Testis (tissue), 3 donors: ENCODE results near the gene ZNF212. TPM values are rescaled to one million over a fixed set of nuclear protein-coding genes. Genes with fewer than 3 reads are reported as not detected.

Source experiments
- DNase-seq: peaks from one replicate; pipeline ENCODE4 v3.0.0-alpha.2; 2019
- H3K27ac ChIP-seq, 2 donors: fragments of 200-600 bp; sonication (generic); one replicate each; pipeline ENCODE4 v1.5.1; 2019
- H3K27me3 ChIP-seq: fragments of 200-600 bp; sonication (generic); one replicate; pipeline ENCODE4 v1.5.1; 2019
- H3K36me3 ChIP-seq: fragments of 200-600 bp; sonication (generic); one replicate; pipeline ENCODE4 v1.5.1; 2017; ENCODE audit warnings: low read depth; ENCODE audit errors: missing control alignments
- H3K4me1 ChIP-seq: fragments of 200-600 bp; sonication (generic); one replicate; pipeline ENCODE4 v1.5.1; 2019
- H3K4me3 ChIP-seq, 2 donors: fragments of 200-600 bp; sonication (generic); one replicate each; pipeline ENCODE4 v1.5.1; 2017 to 2019
- H3K9me3 ChIP-seq: fragments of 200-600 bp; sonication (generic); one replicate; pipeline ENCODE4 v1.5.1; 2017
- POLR2A ChIP-seq: fragments of 450-650 bp; IDR thresholded peaks from one replicate; pipeline ENCODE4 v1.6.1; 2017; ENCODE audit warnings: antibody characterized with exemption, mild to moderate bottlenecking, moderate library complexity
- WGBS, 2 donors: methylation state at CpG; one replicate each; pipeline ENCODE4 v1.1.5; 2018; 5-methylcytosine and 5-hydroxymethylcytosine counted together
- intact Hi-C: fragments of 100-400 bp; cut with DNase I; formaldehyde crosslinking; loops from one replicate; pipeline ENCODE4 v1.15.1; 2023; ENCODE audit warnings: low total_unique reads
- polyA plus RNA-seq: library from polyadenylated mRNA; stranded (reverse); fragments of 350-450 nt; fragmentation: Illumina TruSeq; extraction: RNeasy Lipid Tissue Mini Kit (QIAGEN cat#74804); gene quantifications from one replicate; pipeline ENCODE4 v1.2.3, GENCODE V29; 2014; ENCODE audit warnings: low read depth, low replicate concordance; ENCODE audit not compliant: insufficient read depth
- total RNA-seq, 2 donors: library from RNA; depleted of rRNA; stranded (reverse); fragments of >200 nt; gene quantifications; one replicate each; pipeline ENCODE4 v1.2.3, GENCODE V29; 2016
- TF ChIP-seq, protein P1 (sequence below), 3 experiments: fragments of 450-650 bp in 2 of 3; fragments of 200-600 bp in 1 of 3; sonication (generic) in 1 of 3; IDR thresholded peaks; one replicate each; pipeline ENCODE4 v1.5.1; 2016 to 2019; ENCODE audit warnings: antibody characterized with exemption in 3 of 3, mild to moderate bottlenecking in 2 of 3, moderate library complexity in 1 of 3

ZNF212 gene
- total and polyA plus RNA-seq, 3 donors from 2014 or later = 17.2 to 24.2 (median 23.1) TPM

DNA sequence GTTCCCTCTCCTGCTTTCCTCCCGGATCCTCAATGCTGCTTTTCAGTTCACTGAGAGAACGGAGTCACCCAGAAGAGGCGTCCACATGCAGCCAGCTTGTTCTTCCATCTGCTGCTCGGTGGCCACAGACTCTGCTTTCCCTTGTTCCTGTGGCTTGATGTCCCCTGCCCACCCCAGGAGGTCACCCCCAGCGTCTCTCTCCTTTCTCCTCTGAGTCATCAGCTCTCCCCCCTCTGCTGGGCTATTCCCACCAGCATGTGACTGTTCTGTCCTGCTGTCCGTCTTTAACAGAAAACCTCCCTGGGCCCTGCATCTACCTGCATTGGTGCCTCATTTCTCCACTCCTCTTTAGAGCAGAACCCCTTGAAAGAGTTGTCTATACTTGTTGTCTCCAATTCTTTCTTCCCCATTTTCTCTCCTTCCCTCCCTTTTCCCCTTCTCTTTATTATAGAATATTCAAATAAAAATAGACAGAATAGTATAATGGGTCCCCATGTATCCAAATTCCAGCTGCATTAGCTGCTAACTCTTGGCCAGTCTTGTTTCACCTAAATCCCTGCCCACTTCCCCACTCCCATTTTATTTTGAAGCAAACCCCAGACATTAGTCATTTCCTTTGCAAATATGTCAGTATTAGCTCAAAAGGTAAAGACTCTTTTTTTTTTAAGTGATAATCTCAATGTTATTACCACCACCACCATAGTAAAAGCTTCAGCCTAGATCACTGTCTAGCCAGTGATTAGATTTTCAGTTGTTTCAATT is 40.0 kb upstream of the ZNF212 start:
- Histone ChIP-seq H3K4me3 (no peak overlapping the region), H3K27me3 (no peaks in the 10 kb centered on the region), H3K36me3 (no peaks in the 10 kb centered on the region), H3K9me3 (no peaks in the 10 kb centered on the region), H3K4me1 (peaks cover 9% of the 10 kb centered on the region), H3K27ac (no peak overlapping the region)
- no peak for DNase-seq
- no peak for TF ChIP-seq POLR2A
- TF ChIP-seq, protein P1, sequence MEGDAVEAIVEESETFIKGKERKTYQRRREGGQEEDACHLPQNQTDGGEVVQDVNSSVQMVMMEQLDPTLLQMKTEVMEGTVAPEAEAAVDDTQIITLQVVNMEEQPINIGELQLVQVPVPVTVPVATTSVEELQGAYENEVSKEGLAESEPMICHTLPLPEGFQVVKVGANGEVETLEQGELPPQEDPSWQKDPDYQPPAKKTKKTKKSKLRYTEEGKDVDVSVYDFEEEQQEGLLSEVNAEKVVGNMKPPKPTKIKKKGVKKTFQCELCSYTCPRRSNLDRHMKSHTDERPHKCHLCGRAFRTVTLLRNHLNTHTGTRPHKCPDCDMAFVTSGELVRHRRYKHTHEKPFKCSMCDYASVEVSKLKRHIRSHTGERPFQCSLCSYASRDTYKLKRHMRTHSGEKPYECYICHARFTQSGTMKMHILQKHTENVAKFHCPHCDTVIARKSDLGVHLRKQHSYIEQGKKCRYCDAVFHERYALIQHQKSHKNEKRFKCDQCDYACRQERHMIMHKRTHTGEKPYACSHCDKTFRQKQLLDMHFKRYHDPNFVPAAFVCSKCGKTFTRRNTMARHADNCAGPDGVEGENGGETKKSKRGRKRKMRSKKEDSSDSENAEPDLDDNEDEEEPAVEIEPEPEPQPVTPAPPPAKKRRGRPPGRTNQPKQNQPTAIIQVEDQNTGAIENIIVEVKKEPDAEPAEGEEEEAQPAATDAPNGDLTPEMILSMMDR (IDR thresholded peaks at IDR 0.05) = no peak
- WGBS, 2 donors = 95 to 96% methylated on average over 6 of the region's 6 CpGs
- intact Hi-C loops = no loop called here

DNA sequence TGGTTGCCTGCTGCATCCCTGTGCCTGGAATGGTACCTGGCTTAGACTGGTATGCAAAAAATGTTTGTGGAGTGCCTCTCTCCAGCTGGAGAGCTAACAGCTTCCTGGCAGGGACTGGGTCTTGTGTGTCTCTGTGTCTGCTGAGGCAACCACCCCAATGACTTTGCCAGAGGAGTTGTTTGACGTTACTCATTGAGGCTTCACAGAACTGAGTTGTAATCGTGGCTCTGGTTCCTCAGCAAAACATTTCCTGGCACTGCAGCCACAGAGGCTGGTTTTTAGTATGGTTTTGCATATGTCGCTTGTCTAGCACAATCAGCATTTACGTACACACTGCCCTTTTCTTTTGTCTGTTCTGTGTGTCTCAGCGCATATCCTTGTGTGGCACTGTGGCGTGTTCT is 36.6 kb upstream of the ZNF212 start:
- intact Hi-C loops = no loop called here

DNA sequence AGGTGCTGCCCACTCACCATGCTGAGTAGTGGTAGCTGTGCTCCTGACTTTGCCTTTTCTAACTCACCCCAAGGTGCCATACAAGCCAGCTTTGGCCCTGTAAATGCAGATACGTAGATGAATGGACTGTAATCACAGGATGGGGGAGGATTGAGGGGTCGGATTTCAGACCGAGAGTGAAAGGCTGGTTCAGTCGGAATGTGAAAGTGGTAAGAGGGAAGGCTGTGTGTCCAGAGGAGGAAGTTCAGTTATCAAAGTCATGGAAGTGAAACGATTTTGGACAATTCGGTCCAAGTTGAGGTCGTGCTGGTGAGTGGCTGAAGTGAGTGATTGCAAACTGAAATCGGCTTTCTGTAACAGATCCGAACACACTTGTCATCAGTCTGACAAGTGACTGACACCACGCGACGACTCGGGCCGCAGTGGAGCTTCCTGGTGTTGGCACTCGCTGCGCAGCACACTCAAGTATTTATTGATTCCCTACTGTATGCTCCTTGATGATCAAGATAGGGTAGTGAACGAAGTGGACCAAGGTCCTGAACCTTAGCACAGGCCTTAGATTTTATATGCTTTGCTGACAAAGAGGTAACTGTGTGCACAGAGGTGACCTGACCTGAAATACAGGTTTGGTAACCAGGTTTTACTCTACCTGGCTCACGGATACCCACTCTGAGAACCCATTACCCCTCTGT is 33.6 kb upstream of the ZNF212 start:
- DNase-seq = no peak
- H3K4me3 ChIP-seq = no peak overlapping the region
- no peaks in the 10 kb centered on the region for H3K27me3 ChIP-seq
- no peaks in the 10 kb centered on the region for H3K9me3 ChIP-seq
- no peaks in the 10 kb centered on the region for H3K36me3 ChIP-seq
- H3K27ac ChIP-seq = no peak overlapping the region
- WGBS, 2 donors = 78 to 89% methylated on average over 18 of the region's 18 CpGs
- no peak for TF ChIP-seq POLR2A
- TF ChIP-seq, protein P1 (IDR thresholded peaks at IDR 0.05) = no peak
- intact Hi-C loops = no loop called here
- no peaks in the 10 kb centered on the region for H3K4me1 ChIP-seq

More for the DNA sequence above, 36.6 kb upstream of the ZNF212 start:
- 91 to 96% methylated on average over 6 of the region's 6 CpGs for WGBS, 2 donors
- Histone ChIP-seq H3K4me1 (no peaks in the 10 kb centered on the region), H3K4me3 (no peak overlapping the region), H3K27me3 (no peaks in the 10 kb centered on the region), H3K27ac (no peak overlapping the region), H3K9me3 (no peaks in the 10 kb centered on the region), H3K36me3 (no peaks in the 10 kb centered on the region)
- TF ChIP-seq, protein P1 (IDR thresholded peaks at IDR 0.05) = no peak
- no peak for TF ChIP-seq POLR2A
- DNase-seq = no peak

DNA sequence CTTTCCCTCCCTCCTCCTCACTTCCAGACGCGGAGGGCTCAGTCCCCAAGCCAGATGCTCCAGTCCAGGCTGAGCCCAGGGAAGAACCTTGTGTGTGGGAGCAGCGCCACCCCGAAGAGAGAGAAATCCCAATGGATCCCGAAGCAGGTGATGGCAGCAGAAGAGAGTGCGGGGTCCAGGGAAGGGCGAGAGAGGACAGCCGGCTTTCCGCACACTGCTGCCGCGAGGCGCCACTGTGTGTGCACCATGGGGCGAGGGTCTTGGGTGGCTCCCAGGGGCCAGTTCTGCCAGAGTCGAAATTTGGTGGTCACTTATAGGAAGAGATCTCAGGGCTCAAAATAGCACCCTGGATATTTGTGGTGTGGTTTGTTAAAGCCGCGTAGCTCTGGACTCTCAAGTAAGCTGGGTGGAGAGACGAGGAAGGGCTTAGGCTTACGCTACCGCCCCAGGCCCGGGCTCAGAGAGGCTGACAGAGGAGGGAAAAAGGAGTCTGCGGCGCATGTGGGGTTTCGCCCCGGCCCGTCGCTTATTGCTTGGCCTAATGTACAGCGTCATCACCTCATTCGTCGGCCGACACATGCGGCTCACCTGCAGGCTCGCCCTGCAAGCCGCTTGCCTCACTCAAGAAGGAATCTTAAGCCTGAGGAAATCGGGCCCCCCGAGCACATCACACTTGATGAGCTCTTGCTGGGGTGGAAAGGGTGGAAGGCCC is 32.0 kb upstream of the ZNF212 start:
- intact Hi-C loops = no loop called here
- H3K36me3 ChIP-seq = no peaks in the 10 kb centered on the region
- H3K27ac ChIP-seq = no peak overlapping the region
- no peaks in the 10 kb centered on the region for H3K9me3 ChIP-seq
- H3K4me1 ChIP-seq = no peaks in the 10 kb centered on the region
- WGBS, 2 donors = 78 to 86% methylated on average over 35 of the region's 35 CpGs
- no peaks in the 10 kb centered on the region for H3K27me3 ChIP-seq
- DNase-seq = no peak
- TF ChIP-seq POLR2A = no peak
- H3K4me3 ChIP-seq = no peak overlapping the region
